ENCODE data around the gene REV3L. TPM values are rescaled to one million over a fixed set of nuclear protein-coding genes. Genes with fewer than 3 reads are reported as not detected.
A peak's percentile ranks its signal among the peaks of the same experiment; 100 is the strongest.
"Not testable (repeated sequence)": the region's sequence is repeated elsewhere in the genome, so short reads cannot be mapped to it uniquely, and the experiment has no call there.

The REV3L gene
- polyA plus RNA-seq, 1 donor from 2014 or later = 16.5 TPM

- peaks cover 13 to 22% (median 14%) of the 10 kb centered on the region in 3 donors for H3K4me1 Mint-ChIP-seq
- H3K4me3 Mint-ChIP-seq = peak overlapping the region in 1 of 4 donors; percentile 70
- H3K27me3 Mint-ChIP-seq = peaks cover 3% of the 10 kb centered on the region
- no peaks in the 10 kb centered on the region for H3K9me3 Mint-ChIP-seq
- H3K27ac Mint-ChIP-seq = peak overlapping the region in 1 of 3 donors; percentile 79
- no peaks in the 10 kb centered on the region for H3K36me3 Mint-ChIP-seq
These were observed 225.0 kb downstream of the REV3L start for GRCh38 chr6:111258010-111258409.

- no peak overlapping the region for H3K4me3 Mint-ChIP-seq
- no peaks in the 10 kb centered on the region for H3K36me3 Mint-ChIP-seq
- H3K27me3 Mint-ChIP-seq = peaks cover 3% of the 10 kb centered on the region
- H3K4me1 Mint-ChIP-seq = peaks cover 10 to 17% (median 14%) of the 10 kb centered on the region in 3 donors
- H3K27ac Mint-ChIP-seq = peak overlapping the region in 1 of 3 donors; percentile 18
- no peaks in the 10 kb centered on the region for H3K9me3 Mint-ChIP-seq
These were observed 226.4 kb downstream of the REV3L start for GRCh38 chr6:111256646-111257045.

GRCh38 chr6:111255838-111256237, 227.2 kb downstream of the REV3L start:
- H3K9me3 Mint-ChIP-seq, H3K27me3 Mint-ChIP-seq, H3K27ac Mint-ChIP-seq, H3K4me3 Mint-ChIP-seq, H3K36me3 Mint-ChIP-seq: not testable (repeated sequence)
- peaks cover 7 to 13% (median 11%) of the 10 kb centered on the region in 3 donors for H3K4me1 Mint-ChIP-seq

- Mint-ChIP-seq H3K9me3 (no peaks in the 10 kb centered on the region), H3K27me3 (peaks cover 3% of the 10 kb centered on the region), H3K4me1 (peaks cover 2 to 7% (median 6%) of the 10 kb centered on the region in 3 donors), H3K27ac (no peak overlapping the region), H3K4me3 (no peak overlapping the region), H3K36me3 (no peaks in the 10 kb centered on the region)
These were observed 228.2 kb downstream of the REV3L start for GRCh38 chr6:111254779-111255166.

GRCh38 chr6:111254004-111254778, 228.8 kb downstream of the REV3L start:
- Mint-ChIP-seq H3K27me3 (peaks cover 4% of the 10 kb centered on the region), H3K4me3 (no peak overlapping the region), H3K36me3 (no peaks in the 10 kb centered on the region), H3K4me1 (peaks cover 2 to 7% (median 6%) of the 10 kb centered on the region in 3 donors), H3K9me3 (no peaks in the 10 kb centered on the region), H3K27ac (no peak overlapping the region)

- Mint-ChIP-seq H3K27me3 (peaks cover 4% of the 10 kb centered on the region), H3K4me1 (no peaks in the 10 kb centered on the region), H3K27ac (no peak overlapping the region), H3K36me3 (no peaks in the 10 kb centered on the region), H3K4me3 (no peak overlapping the region), H3K9me3 (no peaks in the 10 kb centered on the region)
These were observed 230.3 kb downstream of the REV3L start for GRCh38 chr6:111252726-111253125.

GRCh38 chr6:111250791-111251354, 232.1 kb downstream of the REV3L start:
- H3K4me3 Mint-ChIP-seq = no peak overlapping the region
- H3K36me3 Mint-ChIP-seq = no peaks in the 10 kb centered on the region
- no peaks in the 10 kb centered on the region for H3K4me1 Mint-ChIP-seq
- H3K9me3 Mint-ChIP-seq = no peaks in the 10 kb centered on the region
- peaks cover 4% of the 10 kb centered on the region for H3K27me3 Mint-ChIP-seq
- no peak overlapping the region for H3K27ac Mint-ChIP-seq

Other genes starting within 250 kb of the REV3L start
- gene TRAF3IP2, start 122.7 kb upstream of the REV3L start, polyA plus RNA-seq = 26.1 TPM